Fibroblast of gingiva (primary cell): Measurements from ENCODE around the gene TRERF1.
A peak's percentile ranks its signal among the peaks of the same experiment; 100 is the strongest.

Source experiments
- DNase-seq: peaks from one replicate; pipeline ENCODE4 v3.0.0-alpha.2; 2011; ENCODE audit warnings: low read depth

Gene TRERF1

GRCh38 chr6:42366011-42366705 lies 85.6 kb downstream of the TRERF1 start:
- no peak for DNase-seq

- DNase-seq: no peak
Measured at GRCh38 chr6:42365021-42365420, 86.7 kb downstream of the TRERF1 start.

DNA sequence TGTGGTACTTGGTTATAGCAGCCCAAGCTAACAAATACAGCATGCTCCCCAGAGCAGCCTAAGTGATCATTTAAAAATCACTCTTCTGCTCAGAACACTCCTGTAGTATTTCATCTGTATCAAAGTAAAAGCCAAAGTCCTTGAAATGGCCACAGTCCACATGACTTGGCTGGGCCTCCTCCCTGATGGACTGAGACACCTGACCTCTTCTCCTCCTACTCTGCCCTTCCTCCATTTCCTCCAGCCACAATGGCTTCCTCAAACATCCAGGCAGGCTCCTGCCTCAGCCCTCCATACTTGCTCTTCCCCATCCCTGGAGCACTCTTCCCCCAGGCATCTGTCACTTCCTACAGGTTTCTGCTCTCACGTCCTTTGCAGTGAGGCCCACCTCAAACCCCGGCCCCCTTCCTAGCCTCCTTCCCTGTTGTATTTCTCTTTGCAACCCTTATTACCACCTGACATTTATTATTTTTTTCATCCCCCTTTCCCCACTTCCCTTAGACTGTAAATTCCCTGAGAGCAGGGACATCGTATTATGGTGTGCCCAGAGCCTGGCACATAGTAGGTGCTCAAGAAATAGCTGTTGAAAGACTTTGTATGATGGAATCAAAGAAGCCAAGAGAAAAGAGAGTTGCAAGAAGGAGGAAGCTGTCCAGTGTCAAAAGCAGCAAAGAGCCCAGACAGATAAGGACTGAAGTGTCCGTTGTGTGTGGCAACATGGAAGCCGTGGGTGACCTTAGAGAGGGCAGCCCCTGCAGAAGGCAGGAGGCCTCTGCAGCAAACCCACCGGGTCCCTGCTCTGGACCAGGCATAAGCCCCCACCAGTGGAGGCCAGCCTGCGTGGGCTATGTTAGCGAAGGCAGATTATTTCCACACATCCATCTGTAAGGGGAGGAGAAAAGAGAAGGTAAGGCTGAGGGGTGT lies 87.5 kb downstream of the TRERF1 start:
- no peak for DNase-seq

DNA sequence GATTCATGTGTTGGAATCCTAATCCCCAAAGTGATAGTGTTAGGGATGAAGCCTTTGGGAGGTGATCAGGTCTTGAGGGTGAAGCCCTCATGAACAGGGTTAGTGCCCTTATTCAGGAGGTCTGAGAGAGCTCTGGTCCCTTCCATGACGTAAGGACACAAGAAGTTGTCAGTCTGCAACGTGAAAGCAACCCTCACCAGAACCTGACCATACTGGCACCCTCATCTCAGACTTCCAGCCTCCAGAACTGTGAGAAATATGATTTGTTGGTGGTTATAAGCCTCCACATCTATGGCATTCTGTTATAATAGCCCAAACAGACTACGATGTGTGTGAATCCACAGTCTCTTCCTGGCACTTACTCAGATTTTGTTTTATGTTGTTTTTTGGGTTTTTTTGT lies 90.7 kb downstream of the TRERF1 start:
- no peak for DNase-seq

DNA sequence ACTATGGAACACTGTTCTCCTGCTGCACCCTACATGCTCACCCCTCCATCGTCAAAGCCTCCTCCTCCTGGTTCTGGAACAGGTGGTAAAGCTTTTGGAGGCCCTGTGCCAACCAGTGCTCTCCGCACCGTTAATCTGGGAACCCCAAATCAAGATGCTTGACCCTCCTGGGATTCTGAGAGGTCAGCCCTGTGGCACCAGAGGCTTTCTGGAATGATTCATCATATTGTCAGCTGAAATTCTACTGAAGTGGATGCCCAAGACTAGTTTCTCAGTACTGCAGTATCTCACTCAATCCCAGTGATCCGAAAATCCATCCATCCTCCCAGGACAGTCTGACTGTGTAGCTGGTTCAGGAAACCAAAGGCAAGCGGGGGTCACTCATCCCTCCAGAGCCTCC lies 92.7 kb downstream of the TRERF1 start:
- DNase-seq: no peak

GRCh38 chr6:42355416-42355815 lies 96.3 kb downstream of the TRERF1 start:
- no peak for DNase-seq

- no peak for DNase-seq
Measured at GRCh38 chr6:42354702-42355101, 97.0 kb downstream of the TRERF1 start.

DNA sequence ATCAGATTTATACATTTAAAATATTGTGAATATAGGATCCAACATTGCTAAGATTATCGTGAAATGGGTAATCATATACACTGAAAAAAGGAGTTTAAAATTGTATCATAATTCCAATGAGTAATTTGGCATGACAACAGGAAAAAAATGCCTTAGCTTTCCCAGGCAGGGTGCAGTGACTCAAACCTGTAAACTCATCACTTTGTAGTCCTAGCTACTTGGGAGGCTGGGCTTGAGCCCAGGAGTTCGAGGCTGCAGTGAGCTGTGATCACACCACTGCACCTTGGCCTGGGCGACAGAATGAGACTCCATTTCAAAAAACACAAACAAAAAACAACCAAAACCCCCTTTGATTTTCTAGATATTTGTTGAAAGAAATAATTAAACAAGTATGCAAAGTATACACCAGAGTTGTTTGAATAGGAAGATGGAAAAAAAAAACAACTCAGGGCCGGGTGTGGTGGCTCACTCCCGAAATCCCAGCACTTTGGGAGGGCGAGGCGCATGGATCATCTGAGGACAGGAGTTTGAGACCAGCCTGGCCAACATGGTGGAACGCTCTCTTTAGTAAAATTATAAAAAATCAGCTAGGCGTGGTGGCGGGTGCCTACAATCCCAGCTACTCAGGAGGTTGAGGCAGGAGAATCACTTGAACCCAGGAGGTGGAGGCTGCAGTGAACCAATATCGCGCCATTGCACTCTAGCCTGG lies 98.7 kb downstream of the TRERF1 start:
- DNase-seq: peak; percentile 35

DNA sequence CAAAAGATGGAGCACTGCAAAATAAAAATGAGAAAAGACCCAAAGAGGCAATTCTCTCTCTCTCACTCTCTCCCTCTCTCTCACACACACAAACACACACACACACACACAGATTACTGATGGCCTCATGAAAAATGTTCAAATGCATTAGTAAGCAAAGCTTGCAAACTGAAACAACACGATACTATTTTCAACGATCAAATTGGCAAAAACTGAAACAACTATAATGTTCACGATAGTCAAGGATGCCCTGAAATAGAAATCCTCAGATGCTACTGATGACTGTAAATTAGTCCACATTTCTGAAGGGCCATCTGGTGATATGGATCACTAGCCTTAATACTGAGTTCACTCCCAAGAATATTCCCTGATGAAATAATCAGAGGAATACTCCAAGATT lies 100.8 kb downstream of the TRERF1 start:
- DNase-seq: no peak

DNA sequence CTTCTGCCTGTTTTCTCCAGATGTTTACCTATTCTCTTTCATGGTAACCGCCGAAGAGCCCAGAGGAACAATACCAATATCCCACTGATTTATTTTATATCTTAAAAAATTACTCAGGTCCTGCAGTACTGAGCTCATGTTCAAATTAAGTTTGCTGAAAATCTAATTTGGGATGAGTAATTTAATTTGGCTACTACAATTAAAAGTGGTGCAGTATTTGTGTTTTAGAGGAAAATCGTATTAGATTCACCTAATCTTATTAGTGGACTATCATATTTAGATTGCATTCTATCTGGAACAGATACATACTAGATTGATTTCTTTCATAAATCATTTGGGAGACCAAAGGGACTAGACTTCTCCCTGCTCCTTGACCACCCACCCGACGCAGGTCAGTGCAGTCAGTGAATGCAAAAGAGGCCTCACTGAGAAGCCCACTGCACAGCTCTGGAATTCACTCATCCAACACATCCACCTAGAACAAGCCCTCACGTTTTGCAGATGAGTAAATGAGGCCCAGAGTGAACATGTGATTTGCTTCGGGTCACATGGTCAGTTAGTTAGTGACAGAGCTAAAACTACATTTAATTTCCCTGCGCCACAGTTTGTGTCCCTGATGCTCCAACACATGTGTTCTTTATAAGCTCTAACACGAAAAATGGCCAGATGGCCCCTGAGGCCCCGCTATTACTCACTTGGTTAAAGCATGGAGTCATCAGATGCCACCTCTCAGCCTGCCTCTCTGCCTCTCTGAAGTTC lies 101.8 kb downstream of the TRERF1 start:
- no peak for DNase-seq

GRCh38 chr6:42347456-42347855 lies 104.3 kb downstream of the TRERF1 start:
- DNase-seq: no peak

DNA sequence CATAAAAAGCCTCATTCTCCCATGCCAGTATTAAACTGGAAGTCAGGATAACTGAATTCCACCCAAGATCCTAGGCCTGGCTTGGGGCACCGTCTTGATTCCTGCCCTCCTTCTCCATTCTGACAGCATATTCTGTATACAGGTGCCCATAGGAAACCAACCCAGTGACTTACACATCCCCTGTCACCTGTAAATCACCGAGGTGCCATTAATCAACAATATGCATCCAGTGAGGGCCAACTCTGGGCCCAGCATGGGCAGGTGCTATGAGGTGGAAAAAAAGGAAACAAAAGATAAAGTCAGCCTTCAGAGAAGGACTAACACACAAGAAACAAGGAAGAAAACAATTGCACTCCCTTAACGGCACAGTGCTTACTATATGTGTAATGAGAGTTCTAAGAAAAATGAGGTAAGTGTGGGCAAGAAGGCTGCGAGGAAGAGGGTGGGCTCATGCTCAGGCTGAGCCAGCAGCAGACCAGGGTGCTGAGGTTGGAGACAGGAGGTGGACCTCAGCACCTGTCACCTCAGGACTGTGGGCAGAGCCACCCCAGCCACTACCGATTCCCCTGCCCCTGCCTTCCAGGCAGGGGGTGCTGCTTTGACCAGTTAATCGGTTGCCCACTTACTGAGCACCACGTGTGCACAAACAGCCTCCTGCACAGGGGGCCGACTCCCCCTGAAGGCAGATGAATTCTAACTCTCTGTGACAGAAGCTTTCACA lies 105.9 kb downstream of the TRERF1 start:
- DNase-seq: no peak

- DNase-seq: no peak
Measured at GRCh38 chr6:42344756-42345155, 107.0 kb downstream of the TRERF1 start.

DNA sequence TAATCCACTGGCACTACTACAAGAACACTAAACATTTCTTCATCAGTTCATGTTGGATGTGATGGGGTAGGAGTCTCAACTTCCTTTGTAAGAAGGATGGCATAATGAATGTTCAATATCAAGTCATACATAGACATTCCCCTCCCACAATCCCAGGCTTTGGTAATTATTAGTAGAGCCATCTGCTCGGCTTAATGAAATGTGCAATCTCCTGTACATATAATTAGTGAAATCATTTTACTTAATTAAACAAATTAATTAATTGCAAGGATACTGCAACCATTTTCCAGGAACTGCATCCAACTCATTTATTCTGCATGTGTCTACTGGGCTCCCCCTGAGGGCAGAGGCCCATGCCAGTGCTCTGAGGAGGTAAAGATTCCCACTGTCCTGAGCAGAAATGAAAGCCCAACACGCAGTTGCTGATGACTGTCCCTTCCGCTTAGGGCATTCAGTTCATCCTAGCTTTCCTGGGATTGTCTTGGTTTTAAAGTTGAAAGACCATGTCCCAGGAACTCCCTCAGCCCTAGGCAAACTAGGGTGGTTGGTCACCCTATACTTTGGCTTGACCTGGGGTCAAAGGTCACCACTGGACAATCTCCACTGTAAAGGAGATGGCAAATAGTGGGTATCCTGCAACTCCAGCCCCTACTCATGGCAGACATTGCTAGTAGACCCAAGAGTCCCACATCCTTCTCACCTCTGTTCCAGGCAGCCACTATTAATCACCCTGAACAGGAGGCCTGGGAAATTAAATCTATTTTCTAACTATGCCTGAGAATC lies 109.8 kb downstream of the TRERF1 start:
- DNase-seq: no peak

GRCh38 chr6:42341221-42341620 lies 110.5 kb downstream of the TRERF1 start:
- DNase-seq: no peak

GRCh38 chr6:42340511-42340910 lies 111.2 kb downstream of the TRERF1 start:
- DNase-seq: no peak

DNA sequence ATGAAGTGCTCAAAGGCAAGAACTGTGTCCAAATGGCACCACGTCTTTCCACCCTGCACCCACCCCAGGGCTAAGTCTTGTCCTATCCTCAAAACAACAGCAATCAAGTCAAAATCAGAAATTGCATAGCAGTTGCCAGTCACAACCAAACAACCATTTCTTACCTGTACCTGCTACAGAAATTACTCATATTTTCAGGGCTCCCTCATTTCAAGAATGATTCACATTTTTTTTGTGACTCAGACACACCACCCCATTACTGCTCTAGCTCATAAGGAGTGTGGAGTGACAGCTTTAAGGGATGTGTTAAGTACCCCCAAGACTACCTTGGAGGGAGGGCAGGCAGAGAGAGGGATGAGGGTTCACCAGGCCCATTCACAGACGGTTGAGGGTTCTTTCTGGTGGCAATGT lies 111.7 kb downstream of the TRERF1 start:
- no peak for DNase-seq

DNA sequence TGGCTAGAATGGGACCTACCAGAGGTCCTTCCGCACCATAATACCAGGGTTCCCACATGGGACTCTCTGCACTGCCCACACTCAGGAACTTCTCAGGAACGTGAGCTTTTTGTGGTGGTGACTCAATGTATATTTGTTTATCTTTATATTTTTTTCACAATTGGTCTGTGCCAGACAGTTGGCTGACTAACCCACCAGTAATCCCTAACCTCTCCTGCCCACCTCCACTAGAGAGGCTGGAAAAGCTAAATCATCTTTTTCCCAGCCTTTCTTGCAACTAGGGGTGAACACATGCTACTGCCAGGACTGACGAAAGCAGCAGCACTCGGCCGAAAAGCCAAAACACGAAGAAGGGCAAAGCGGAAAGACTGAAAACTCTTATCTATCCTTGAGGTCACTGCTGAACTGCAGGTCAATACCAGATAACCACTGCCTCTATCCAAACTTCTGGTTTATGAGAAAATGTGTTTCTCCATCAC lies 112.9 kb downstream of the TRERF1 start:
- peak; percentile 95 for DNase-seq

DNA sequence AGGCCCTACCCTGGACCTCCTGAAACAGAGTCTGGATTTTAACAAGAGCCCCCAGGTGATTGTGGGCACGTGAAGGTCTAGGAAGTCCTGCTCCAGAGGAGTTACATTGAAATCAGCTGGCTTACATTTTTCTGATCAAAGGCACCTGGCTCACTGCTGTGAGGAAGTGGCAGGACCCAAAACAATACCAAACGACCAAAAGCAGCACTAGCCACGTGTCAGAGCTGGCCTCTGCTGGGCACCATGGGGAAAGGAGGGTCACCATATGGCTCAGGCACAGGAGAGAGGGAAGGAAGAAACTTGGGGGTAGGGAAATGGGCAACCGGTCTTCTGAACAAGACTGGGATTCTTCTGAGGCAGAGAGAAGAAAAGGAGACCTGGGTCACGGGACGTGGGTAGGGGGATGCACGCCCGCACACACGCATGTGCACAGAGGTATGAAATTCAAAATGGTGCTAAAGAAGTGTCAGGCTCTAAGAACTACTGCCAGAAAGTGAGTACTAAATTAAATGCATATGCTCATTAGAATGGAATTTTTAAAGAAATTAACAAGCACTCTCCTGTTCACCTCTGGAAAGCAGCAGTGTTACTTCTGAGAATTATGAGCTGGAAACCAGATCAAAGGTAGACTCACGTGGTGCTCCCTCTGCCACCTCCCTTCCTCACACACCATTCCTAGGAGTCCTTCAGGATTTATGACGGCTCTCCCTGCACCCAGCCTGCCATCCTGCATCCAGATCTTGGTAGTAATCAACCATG lies 113.6 kb downstream of the TRERF1 start:
- DNase-seq: no peak

DNA sequence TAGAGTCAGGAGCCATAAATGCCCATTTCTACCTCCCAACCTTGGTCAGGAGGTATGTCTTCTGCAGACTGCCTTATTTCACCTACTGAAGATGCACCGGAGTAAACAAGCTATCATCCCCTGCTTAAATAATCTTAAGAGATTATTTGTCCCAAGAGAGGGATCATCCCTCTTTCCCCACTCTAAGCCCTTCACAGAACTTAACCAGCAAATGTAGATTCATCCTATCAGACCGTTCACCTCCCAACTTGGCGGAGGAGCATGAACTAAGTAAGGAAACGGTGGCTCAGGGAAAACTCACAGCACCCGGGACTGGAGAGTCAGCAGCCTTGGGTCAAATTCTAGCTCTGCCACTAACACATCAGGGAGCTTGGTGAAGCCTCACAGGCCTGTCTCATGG lies 115.3 kb downstream of the TRERF1 start:
- no peak for DNase-seq
